OCI-LY7 (cell line): ENCODE measurements around the gene PRR14L. TPM values are rescaled to one million over a fixed set of nuclear protein-coding genes. Genes with fewer than 3 reads are reported as not detected.

Experiments
- BruUV-seq: library from RNA; stranded (reverse); fragments of 400-500 nt; replicated peaks from 2 replicates; lab custom pipeline; 2021; lab: Mats Ljungman, UMichigan
- CTCF ChIA-PET: fragments of 300-600 bp; sonication (Branson Sonifier 250); formaldehyde crosslinking; loops from one replicate; lab custom pipeline; 2022; ENCODE audit warnings: antibody characterized with exemption; ENCODE audit not compliant: unreplicated experiment; lab: Charles Lee
- POLR2A ChIA-PET: fragments of 300-600 bp; sonication (Branson Sonifier 250); formaldehyde crosslinking; loops from one replicate; lab custom pipeline; 2022; ENCODE audit warnings: antibody characterized with exemption; lab: Charles Lee
- DNase-seq: peaks from one replicate; pipeline ENCODE4 v3.0.0-alpha.2; 2015; ENCODE audit warnings: low spot score
- H2AFZ ChIP-seq: fragments of 200-600 bp; sonication (generic), shearing (Covaris generic); 2 replicates; pipeline ENCODE4 v1.6.1; 2014; ENCODE audit warnings: mild to moderate bottlenecking, antibody characterized with exemption, low read length, moderate library complexity
- H3K27ac ChIP-seq: fragments of 200-600 bp; sonication (generic); 2 replicates; pipeline ENCODE4 v1.5.1; 2014; ENCODE audit warnings: mixed run types, low read depth, mild to moderate bottlenecking, moderate library complexity, low read length, inconsistent platforms; ENCODE audit not compliant: poor library complexity, severe bottlenecking
- H3K36me3 ChIP-seq: fragments of 200-600 bp; sonication (generic); 2 replicates; pipeline ENCODE4 v1.6.1; 2014; ENCODE audit warnings: mild to moderate bottlenecking, antibody characterized with exemption, low read length, moderate library complexity, mixed read lengths; ENCODE audit not compliant: insufficient read depth
- H3K4me1 ChIP-seq: fragments of 200-600 bp; sonication (generic); 2 replicates; pipeline ENCODE4 v1.5.1; 2014; ENCODE audit warnings: mild to moderate bottlenecking, low read length; ENCODE audit not compliant: insufficient read depth, poor library complexity, severe bottlenecking
- H3K4me2 ChIP-seq: fragments of 200-600 bp; sonication (generic); 2 replicates; pipeline ENCODE4 v1.6.1; 2014; ENCODE audit warnings: mild to moderate bottlenecking, low read length
- H3K4me3 ChIP-seq: fragments of 200-600 bp; sonication (generic); 2 replicates; pipeline ENCODE4 v1.5.1; 2014; ENCODE audit warnings: mild to moderate bottlenecking, low read depth, low read length; ENCODE audit not compliant: poor library complexity, severe bottlenecking
- H3K79me2 ChIP-seq: fragments of 200-600 bp; sonication (generic); 2 replicates; pipeline ENCODE4 v1.6.1; 2016; ENCODE audit warnings: low read depth, mild to moderate bottlenecking, low read length, moderate library complexity, mixed read lengths; ENCODE audit not compliant: insufficient read depth
- H3K9me2 ChIP-seq: fragments of 200-600 bp; sonication (generic); 2 replicates; pipeline ENCODE4 v1.6.1; 2016; ENCODE audit warnings: mild to moderate bottlenecking, low read length, mixed read lengths; ENCODE audit not compliant: insufficient read depth
- H3K9me3 ChIP-seq: fragments of 200-600 bp; sonication (generic); 2 replicates; pipeline ENCODE4 v1.6.1; 2014; ENCODE audit warnings: mild to moderate bottlenecking, mixed run types, low read length, mixed read lengths
- H4K20me1 ChIP-seq: fragments of 200-600 bp; sonication (generic); 2 replicates; pipeline ENCODE4 v1.6.1; 2014; ENCODE audit warnings: mild to moderate bottlenecking, antibody characterized with exemption, low read length, moderate library complexity, mixed read lengths; ENCODE audit not compliant: insufficient read depth
- EZH2phosphoT487 ChIP-seq: fragments of 200-600 bp; sonication (generic); IDR thresholded peaks from 2 replicates; pipeline ENCODE4 v1.6.1; 2018; ENCODE audit warnings: low read depth, borderline replicate concordance, mild to moderate bottlenecking, mixed run types, antibody characterized with exemption, low read length, moderate library complexity, mixed read lengths
- intact Hi-C: fragments of 100-400 bp; cut with micrococcal nuclease; formaldehyde crosslinking; loops from one replicate; pipeline ENCODE4 v1.10.0; 2022; ENCODE audit not compliant: unreplicated experiment
- total RNA-seq, 2 experiments: library from RNA; depleted of rRNA in 1 of 2; stranded (reverse); fragments of >200 nt in 1 of 2; shearing (Covaris generic) in 1 of 2; gene quantifications; 2 replicates each; pipeline ENCODE4 v1.2.3, GENCODE V29; 2014 to 2022
- TF ChIP-seq, protein P1 (sequence below): fragments of 200-600 bp; sonication (generic); conservative IDR thresholded peaks from 2 replicates; pipeline ENCODE4 v1.5.1; 2014; ENCODE audit warnings: mild to moderate bottlenecking, antibody characterized with exemption, low read length, moderate library complexity, mixed read lengths

PRR14L gene
- total RNA-seq, 2 experiments from 2014 or later = 21.9 to 51.1 TPM

DNA sequence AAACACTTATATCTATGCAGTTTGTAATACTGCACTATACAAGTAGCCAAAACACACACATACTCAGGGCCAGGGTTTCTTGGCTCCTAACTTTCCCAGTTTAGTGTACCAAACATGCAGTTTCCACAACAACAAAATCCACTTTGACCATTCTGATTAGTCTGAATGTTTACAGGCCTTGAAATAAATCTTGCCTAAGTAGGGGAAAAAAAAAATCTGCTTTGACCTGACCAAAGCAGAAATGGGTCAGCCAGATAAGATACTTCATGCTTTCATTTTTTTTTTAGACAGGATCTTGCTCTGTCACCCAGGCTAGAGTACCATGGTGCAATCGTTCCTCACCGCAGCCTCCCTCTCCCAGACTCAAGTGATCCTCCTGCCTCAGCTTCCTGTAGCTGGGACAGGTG lies 10.1 kb downstream of the PRR14L start:
- Histone ChIP-seq H3K36me3 (peaks cover 78% of the 10 kb centered on the region), H3K9me3 (no peaks in the 10 kb centered on the region), H2AFZ (no peak overlapping the region), H3K27ac (no peak overlapping the region), H3K4me3 (no peak overlapping the region), H3K79me2 (peaks cover 55% of the 10 kb centered on the region), H3K4me2 (no peak overlapping the region), H4K20me1 (no peaks in the 10 kb centered on the region), H3K4me1 (no peaks in the 10 kb centered on the region), H3K9me2 (no peaks in the 10 kb centered on the region)
- no peak for DNase-seq
- TF ChIP-seq, protein P1, sequence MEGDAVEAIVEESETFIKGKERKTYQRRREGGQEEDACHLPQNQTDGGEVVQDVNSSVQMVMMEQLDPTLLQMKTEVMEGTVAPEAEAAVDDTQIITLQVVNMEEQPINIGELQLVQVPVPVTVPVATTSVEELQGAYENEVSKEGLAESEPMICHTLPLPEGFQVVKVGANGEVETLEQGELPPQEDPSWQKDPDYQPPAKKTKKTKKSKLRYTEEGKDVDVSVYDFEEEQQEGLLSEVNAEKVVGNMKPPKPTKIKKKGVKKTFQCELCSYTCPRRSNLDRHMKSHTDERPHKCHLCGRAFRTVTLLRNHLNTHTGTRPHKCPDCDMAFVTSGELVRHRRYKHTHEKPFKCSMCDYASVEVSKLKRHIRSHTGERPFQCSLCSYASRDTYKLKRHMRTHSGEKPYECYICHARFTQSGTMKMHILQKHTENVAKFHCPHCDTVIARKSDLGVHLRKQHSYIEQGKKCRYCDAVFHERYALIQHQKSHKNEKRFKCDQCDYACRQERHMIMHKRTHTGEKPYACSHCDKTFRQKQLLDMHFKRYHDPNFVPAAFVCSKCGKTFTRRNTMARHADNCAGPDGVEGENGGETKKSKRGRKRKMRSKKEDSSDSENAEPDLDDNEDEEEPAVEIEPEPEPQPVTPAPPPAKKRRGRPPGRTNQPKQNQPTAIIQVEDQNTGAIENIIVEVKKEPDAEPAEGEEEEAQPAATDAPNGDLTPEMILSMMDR = no peak
- TF ChIP-seq EZH2phosphoT487 = no peak
- BruUV-seq = no TSS peak
- CTCF ChIA-PET = no interaction called here
- intact Hi-C loops = no loop called here
- POLR2A ChIA-PET = interaction anchor here (0.6 kb wide), 1 partner anchor 11 kb away, joined by 5 read pairs; no protein-coding TSS in a partner anchor

- Histone ChIP-seq H3K79me2 (peaks cover 51% of the 10 kb centered on the region), H3K9me3 (no peaks in the 10 kb centered on the region), H3K4me1 (no peaks in the 10 kb centered on the region), H3K27ac (no peak overlapping the region), H3K9me2 (no peaks in the 10 kb centered on the region), H3K4me3 (no peak overlapping the region), H3K36me3 (peaks cover 85% of the 10 kb centered on the region), H2AFZ (no peak overlapping the region), H3K4me2 (no peak overlapping the region), H4K20me1 (no peaks in the 10 kb centered on the region)
- POLR2A ChIA-PET = no interaction called here
- CTCF ChIA-PET = no interaction called here
- TF ChIP-seq EZH2phosphoT487 = no peak
- TF ChIP-seq, protein P1 = no peak
- BruUV-seq = no TSS peak
- no peak for DNase-seq
- intact Hi-C loops = no loop called here
Observed at GRCh38 chr22:31738566-31738965, 11.4 kb downstream of the PRR14L start.

DNA sequence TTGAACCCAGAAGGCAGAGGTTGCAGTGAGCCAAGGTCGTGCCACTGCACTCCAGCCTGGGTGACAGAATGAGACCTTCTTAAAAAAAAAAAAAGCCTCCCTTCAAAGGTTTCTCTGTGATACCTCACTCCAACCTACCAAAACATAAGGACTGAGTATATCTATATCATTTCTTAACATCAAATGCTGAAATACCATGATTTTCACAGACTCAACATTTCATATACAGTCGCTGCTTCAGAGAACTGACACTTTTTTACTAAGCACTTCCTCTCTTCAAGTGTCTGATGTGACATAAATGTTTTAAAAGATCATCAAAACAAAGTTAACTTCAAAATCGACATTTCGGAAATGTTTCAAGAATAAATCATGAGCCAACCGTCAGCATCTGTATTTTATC lies 12.0 kb downstream of the PRR14L start:
- TF ChIP-seq EZH2phosphoT487 = no peak
- TF ChIP-seq, protein P1 = no peak
- Histone ChIP-seq H4K20me1 (no peaks in the 10 kb centered on the region), H3K4me3 (no peak overlapping the region), H3K4me2 (no peak overlapping the region), H3K9me2 (no peaks in the 10 kb centered on the region), H3K27ac (no peak overlapping the region), H3K4me1 (no peaks in the 10 kb centered on the region), H3K36me3 (peaks cover 84% of the 10 kb centered on the region), H3K9me3 (no peaks in the 10 kb centered on the region), H3K79me2 (peaks cover 45% of the 10 kb centered on the region), H2AFZ (no peak overlapping the region)
- intact Hi-C loops = no loop called here
- no peak for DNase-seq
- POLR2A ChIA-PET = interaction anchor here (0.6 kb wide), 2 partner anchors 18 to 448 kb away, joined by 4 read pairs; no protein-coding TSS in a partner anchor
- BruUV-seq = no TSS peak
- CTCF ChIA-PET = no interaction called here
